Liver (tissue), 9 donors: ENCODE results near the gene ZNF528. TPM values are rescaled to one million over a fixed set of nuclear protein-coding genes. Genes with fewer than 3 reads are reported as not detected.
A peak's percentile ranks its signal among the peaks of the same experiment; 100 is the strongest.

Experiments used
- DNase-seq: peaks from one replicate; pipeline ENCODE4 v3.0.0-alpha.2; 2017; ENCODE audit warnings: low spot score
- H3K27ac ChIP-seq, 2 donors: one replicate each; pipeline ENCODE4 v1.7.0; 2013; ENCODE audit warnings: inconsistent platforms in 2 of 2, low read length in 2 of 2, control low read depth in 1 of 2, low read depth in 1 of 2, mild to moderate bottlenecking in 1 of 2
- H3K27me3 ChIP-seq, 4 donors: one replicate each; pipeline versions ENCODE4 v1.6.1 to v1.7.0; 2013; ENCODE audit warnings: low read length in 3 of 4, inconsistent platforms in 1 of 4, mild to moderate bottlenecking in 1 of 4, moderate library complexity in 1 of 4; ENCODE audit not compliant: control insufficient read depth in 4 of 4, insufficient read depth in 4 of 4
- H3K36me3 ChIP-seq, 4 donors: one replicate each; pipeline versions ENCODE4 v1.6.1 to v1.7.0; 2013; ENCODE audit warnings: low read length in 3 of 4, mild to moderate bottlenecking in 3 of 4, low read depth in 1 of 4, moderate library complexity in 1 of 4; ENCODE audit not compliant: control insufficient read depth in 4 of 4, insufficient read depth in 3 of 4
- H3K4me1 ChIP-seq, 4 donors: one replicate each; pipeline versions ENCODE4 v1.6.1 to v1.7.0; 2013; ENCODE audit warnings: low read length in 3 of 4, mild to moderate bottlenecking in 3 of 4, moderate library complexity in 1 of 4; ENCODE audit not compliant: control insufficient read depth in 4 of 4, insufficient read depth in 4 of 4
- H3K4me3 ChIP-seq, 3 donors: one replicate each; pipeline versions ENCODE4 v1.6.1 to v1.7.0; 2013; ENCODE audit warnings: low read length in 3 of 3, control low read depth in 1 of 3, low read depth in 1 of 3, mild to moderate bottlenecking in 1 of 3
- H3K9ac ChIP-seq, 2 donors: one replicate each; pipeline ENCODE4 v1.7.0; 2013; ENCODE audit warnings: low read length in 2 of 2, mild to moderate bottlenecking in 2 of 2, moderate library complexity in 2 of 2, control low read depth in 1 of 2, low read depth in 1 of 2
- H3K9me3 ChIP-seq, 4 donors: one replicate each; pipeline versions ENCODE4 v1.6.1 to v1.7.0; 2013; ENCODE audit warnings: low read length in 3 of 4; ENCODE audit not compliant: control insufficient read depth in 4 of 4
- ATF3 ChIP-seq: IDR thresholded peaks from 2 replicates; pipeline ENCODE4 v1.6.1; 2016; ENCODE audit warnings: antibody characterized with exemption
- CTCF ChIP-seq: fragments of 150-350 bp; IDR thresholded peaks from 2 replicates; pipeline ENCODE4 v1.5.1; 2017; ENCODE audit warnings: improper control_type of control experiment, low read depth, low read length; ENCODE audit not compliant: missing input control
- EGR1 ChIP-seq, 2 donors: IDR thresholded peaks; 2 replicates each; pipeline ENCODE4 v1.6.1; 2016 to 2018; ENCODE audit warnings: antibody characterized with exemption in 2 of 2, low read depth in 2 of 2
- FOXA2 ChIP-seq: IDR thresholded peaks from 2 replicates; pipeline ENCODE4 v1.6.1; 2016; ENCODE audit warnings: antibody characterized with exemption
- GABPA ChIP-seq, 2 donors: IDR thresholded peaks in 1 of 2; conservative IDR thresholded peaks in 1 of 2; 2 replicates each; pipeline ENCODE4 v1.6.1; 2016; ENCODE audit warnings: antibody characterized with exemption in 2 of 2, mild to moderate bottlenecking in 1 of 2, moderate library complexity in 1 of 2
- HNF4A ChIP-seq, 2 donors: conservative IDR thresholded peaks; 2 replicates each; pipeline ENCODE4 v1.6.1; 2016; ENCODE audit warnings: antibody characterized with exemption in 2 of 2, mild to moderate bottlenecking in 2 of 2
- HNF4G ChIP-seq: IDR thresholded peaks from 2 replicates; pipeline ENCODE4 v1.6.1; 2016; ENCODE audit warnings: antibody characterized with exemption
- JUND ChIP-seq, 2 donors: IDR thresholded peaks; 2 replicates each; pipeline ENCODE4 v1.6.1; 2016; ENCODE audit warnings: antibody characterized with exemption in 2 of 2
- MAX ChIP-seq: IDR thresholded peaks from 2 replicates; pipeline ENCODE4 v1.6.1; 2016; ENCODE audit warnings: antibody characterized with exemption
- NR2F2 ChIP-seq: IDR thresholded peaks from 2 replicates; pipeline ENCODE4 v1.6.1; 2016; ENCODE audit warnings: antibody characterized with exemption
- RAD21 ChIP-seq, 2 donors: IDR thresholded peaks; 2 replicates each; pipeline ENCODE4 v1.6.1; 2016; ENCODE audit warnings: antibody characterized with exemption in 2 of 2, mild to moderate bottlenecking in 2 of 2
- RXRA ChIP-seq, 2 donors: IDR thresholded peaks; 2 replicates each; pipeline ENCODE4 v1.6.1; 2017 to 2018; ENCODE audit warnings: antibody characterized with exemption in 2 of 2, mild to moderate bottlenecking in 1 of 2
- TAF1 ChIP-seq: conservative IDR thresholded peaks from 2 replicates; pipeline ENCODE4 v1.6.1; 2016; ENCODE audit warnings: antibody characterized with exemption, mild to moderate bottlenecking
- YY1 ChIP-seq: IDR thresholded peaks from 2 replicates; pipeline ENCODE4 v1.6.1; 2016; ENCODE audit warnings: antibody characterized with exemption, mild to moderate bottlenecking
- ZBTB33 ChIP-seq: IDR thresholded peaks from 2 replicates; pipeline ENCODE4 v1.6.1; 2016; ENCODE audit warnings: antibody characterized with exemption
- WGBS: extraction: QIAGEN DNeasy Blood & Tissue Kit; methylation state at CpG from one replicate; pipeline ENCODE4 v1.1.7; 2013; 5-methylcytosine and 5-hydroxymethylcytosine counted together
- polyA plus RNA-seq, 2 donors: library from polyadenylated mRNA; stranded (reverse) in 1 of 2; unstranded in 1 of 2; fragments of 200-250 nt in 1 of 2; fragments of >200 nt in 1 of 2; fragmentation: Nextera tagmentation in 1 of 2; extraction: Ambion mirVana in 1 of 2; gene quantifications; one replicate each; pipeline versions ENCODE4 v1.2.1 to v1.2.3, GENCODE V29; 2013 to 2015
- total RNA-seq, 2 donors: library from RNA; depleted of rRNA; stranded (reverse); fragments of >200 nt; gene quantifications; one replicate each; pipeline ENCODE4 v1.2.3, GENCODE V29; 2014
- TF ChIP-seq, protein P1 (sequence below): IDR thresholded peaks from 2 replicates; pipeline ENCODE4 v1.6.1; 2016; ENCODE audit warnings: antibody characterized with exemption, mild to moderate bottlenecking
- donor health status: healthy.
- donor health status: healthy.
- donor health status: healthy.
- donor health status: healthy.
- donor health status: healthy.

Gene ZNF528
- 1 to 10 TPM; 4.2 to 5.5 TPM for total RNA-seq
- 1 to 10 TPM in 1 of 2 donors, under 1 TPM in 1; 0.82 to 1.8 TPM for polyA plus RNA-seq

DNA sequence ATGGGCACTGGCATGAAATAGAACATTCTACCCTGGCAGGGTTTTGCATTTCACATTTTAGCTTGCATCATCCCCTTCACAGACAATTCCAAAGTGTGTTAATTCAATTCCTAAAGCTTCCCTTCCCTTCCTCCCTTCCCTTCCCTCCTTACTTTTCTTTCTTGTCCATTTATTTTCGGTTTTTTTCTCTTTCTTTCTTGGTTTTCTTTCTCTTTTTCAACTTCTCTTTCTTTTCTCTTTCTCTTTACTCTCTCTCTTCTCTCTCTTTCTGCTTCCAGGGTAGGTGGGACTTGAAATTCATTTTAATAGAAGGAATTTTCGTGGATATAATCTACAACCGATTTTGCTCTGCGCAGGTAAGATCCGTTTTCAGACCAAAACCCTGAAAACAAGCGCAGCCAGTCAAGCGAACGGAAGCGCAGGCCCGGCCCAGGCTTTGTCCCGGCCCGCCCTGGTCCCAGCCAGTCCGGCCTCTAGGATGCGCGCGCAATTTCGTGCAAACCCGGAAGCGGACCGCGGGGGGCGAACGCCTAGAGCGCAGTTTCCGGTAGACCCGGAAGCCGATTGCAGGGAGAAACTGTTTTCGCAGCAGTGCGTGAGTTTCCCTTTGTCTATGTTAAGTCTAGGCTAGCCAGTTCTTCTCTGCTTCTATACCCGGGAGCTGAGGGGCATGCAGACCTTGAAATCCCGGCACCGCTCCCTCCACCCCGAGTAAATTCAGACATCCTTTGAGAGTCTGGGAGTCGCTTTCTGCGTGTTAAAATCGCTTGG lies at the start of gene ZNF528:
TSS of gene ZNF528 (plus strand) at position 540 of the 771 bp plus-strand sequence. CDS start 4,165 bp downstream, outside the sequence.
- DNase-seq: peak; percentile 90
- TF ChIP-seq ZBTB33: peak; percentile 29
- peak; percentile 54 to 58 for TF ChIP-seq EGR1 (IDR thresholded peaks at IDR 0.05; ENCODE audit: low read depth in 2 of 2)
- no peak for TF ChIP-seq RAD21 (IDR thresholded peaks at IDR 0.05)
- no peak for TF ChIP-seq HNF4G
- TF ChIP-seq GABPA (IDR thresholded peaks at IDR 0.05 in 1 of 2, conservative IDR thresholded peaks at IDR 0.05 in 1 of 2): peak; percentile 85 to 96
- peak; percentile 47 for TF ChIP-seq YY1
- TF ChIP-seq TAF1: no peak
- TF ChIP-seq MAX: peak; percentile 17
- Histone ChIP-seq H3K9me3 (peaks cover 9 to 47% (median 25%) of the 10 kb centered on the region in 4 donors), H3K9ac (peak within 1 kb of the TSS in 1 of 2 donors; percentile 16), H3K4me3 (peak within 1 kb of the TSS; percentile 66 to 87 (median 76)), H3K36me3 (peaks cover 2 to 29% (median 24%) of the 10 kb centered on the region in 4 donors), H3K27ac (peak within 1 kb of the TSS in 1 of 2 donors; percentile 42), H3K27me3 (no peaks in the 10 kb centered on the region), H3K4me1 (peaks cover 0 to 12% (median 9%) of the 10 kb centered on the region in 4 donors)
- 3% methylated on average over 36 of the region's 36 CpGs for WGBS

- H3K9me3 ChIP-seq: peaks cover 7 to 42% (median 20%) of the 10 kb centered on the region in 4 donors
- WGBS: 79% methylated on average over 9 of the region's 9 CpGs
- H3K27me3 ChIP-seq: no peaks in the 10 kb centered on the region
- peak overlapping the region in 1 of 3 donors; percentile 5 for H3K4me3 ChIP-seq
- H3K4me1 ChIP-seq: no peaks in the 10 kb centered on the region
- H3K9ac ChIP-seq: no peak overlapping the region
- H3K27ac ChIP-seq: no peak overlapping the region
- TF ChIP-seq MAX (no peak), YY1 (no peak), NR2F2 (no peak), GABPA (IDR thresholded peaks at IDR 0.05 in 1 of 2, conservative IDR thresholded peaks at IDR 0.05 in 1 of 2) (no peak), FOXA2 (no peak), HNF4A (conservative IDR thresholded peaks at IDR 0.05) (no peak), ATF3 (no peak), RXRA (IDR thresholded peaks at IDR 0.05) (no peak), CTCF (no peak), HNF4G (no peak), EGR1 (IDR thresholded peaks at IDR 0.05; ENCODE audit: low read depth in 2 of 2) (no peak), JUND (IDR thresholded peaks at IDR 0.05) (no peak), ZBTB33 (no peak)
- TF ChIP-seq, protein P1, sequence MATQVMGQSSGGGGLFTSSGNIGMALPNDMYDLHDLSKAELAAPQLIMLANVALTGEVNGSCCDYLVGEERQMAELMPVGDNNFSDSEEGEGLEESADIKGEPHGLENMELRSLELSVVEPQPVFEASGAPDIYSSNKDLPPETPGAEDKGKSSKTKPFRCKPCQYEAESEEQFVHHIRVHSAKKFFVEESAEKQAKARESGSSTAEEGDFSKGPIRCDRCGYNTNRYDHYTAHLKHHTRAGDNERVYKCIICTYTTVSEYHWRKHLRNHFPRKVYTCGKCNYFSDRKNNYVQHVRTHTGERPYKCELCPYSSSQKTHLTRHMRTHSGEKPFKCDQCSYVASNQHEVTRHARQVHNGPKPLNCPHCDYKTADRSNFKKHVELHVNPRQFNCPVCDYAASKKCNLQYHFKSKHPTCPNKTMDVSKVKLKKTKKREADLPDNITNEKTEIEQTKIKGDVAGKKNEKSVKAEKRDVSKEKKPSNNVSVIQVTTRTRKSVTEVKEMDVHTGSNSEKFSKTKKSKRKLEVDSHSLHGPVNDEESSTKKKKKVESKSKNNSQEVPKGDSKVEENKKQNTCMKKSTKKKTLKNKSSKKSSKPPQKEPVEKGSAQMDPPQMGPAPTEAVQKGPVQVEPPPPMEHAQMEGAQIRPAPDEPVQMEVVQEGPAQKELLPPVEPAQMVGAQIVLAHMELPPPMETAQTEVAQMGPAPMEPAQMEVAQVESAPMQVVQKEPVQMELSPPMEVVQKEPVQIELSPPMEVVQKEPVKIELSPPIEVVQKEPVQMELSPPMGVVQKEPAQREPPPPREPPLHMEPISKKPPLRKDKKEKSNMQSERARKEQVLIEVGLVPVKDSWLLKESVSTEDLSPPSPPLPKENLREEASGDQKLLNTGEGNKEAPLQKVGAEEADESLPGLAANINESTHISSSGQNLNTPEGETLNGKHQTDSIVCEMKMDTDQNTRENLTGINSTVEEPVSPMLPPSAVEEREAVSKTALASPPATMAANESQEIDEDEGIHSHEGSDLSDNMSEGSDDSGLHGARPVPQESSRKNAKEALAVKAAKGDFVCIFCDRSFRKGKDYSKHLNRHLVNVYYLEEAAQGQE: no peak
- H3K36me3 ChIP-seq: peaks cover 0 to 6% (median 2%) of the 10 kb centered on the region in 4 donors
- DNase-seq: no peak
Observed at GRCh38 chr19:52351512-52351911, 46.1 kb upstream of the ZNF528 start.
